Colonic mucosa (tissue), 4 donors: Measurements from ENCODE around the gene TMEM272. TPM values are rescaled to one million over a fixed set of nuclear protein-coding genes. Genes with fewer than 3 reads are reported as not detected.

Experiments used
- DNase-seq: peaks from one replicate; pipeline ENCODE4 v3.0.0-alpha.2; 2020
- H3K27ac ChIP-seq: fragments of 200-600 bp; one replicate; pipeline ENCODE4 v1.8.0; 2021
- H3K27me3 ChIP-seq: fragments of 200-600 bp; one replicate; pipeline ENCODE4 v1.8.0; 2021
- H3K36me3 ChIP-seq: fragments of 200-600 bp; one replicate; pipeline ENCODE4 v1.8.0; 2021
- H3K4me1 ChIP-seq: fragments of 200-600 bp; one replicate; pipeline ENCODE4 v1.8.0; 2021; ENCODE audit warnings: mild to moderate bottlenecking
- H3K4me3 ChIP-seq: fragments of 200-600 bp; one replicate; pipeline ENCODE4 v1.8.0; 2021
- H3K9ac ChIP-seq, 2 donors: one replicate each; pipeline ENCODE4 v1.7.0; 2013; ENCODE audit warnings: control low read depth in 2 of 2, low read depth in 2 of 2, low read length in 2 of 2
- H3K9me3 ChIP-seq: fragments of 200-600 bp; one replicate; pipeline ENCODE4 v1.8.0; 2021
- intact Hi-C: fragments of 100-400 bp; cut with DNase I; formaldehyde crosslinking; loops from one replicate; pipeline ENCODE4 v1.14.1; 2022
- total RNA-seq, 2 donors: library from RNA; stranded (reverse); fragmentation: NEBNext Ultra II Directional in 1 of 2; extraction: Animal tissue kit (Norgen Biotek cat#: 25700) in 1 of 2; gene quantifications; one replicate each; pipeline ENCODE4 v1.2.1, GENCODE V29; 2021
- TF ChIP-seq, protein P1 (sequence below): fragments of 200-600 bp; IDR thresholded peaks from one replicate; pipeline ENCODE4 v1.8.0; 2022; ENCODE audit warnings: antibody characterized with exemption, mild to moderate bottlenecking
- donor health status: healthy.
- donor health status: DM: no; HTN: no; CAD: no.
- donor health status: DM: no; HTN: no; CAD: no.

TMEM272 gene
- total RNA-seq, 2 donors from 2014 or later, result 0.12 TPM; not detected in 1

GRCh38 chr13:51794964-51795363 lies 50.0 kb downstream of the TMEM272 start:
- no peak for DNase-seq
- intact Hi-C loops, result loop anchor here (5.0 to 10.0 kb wide), 2 partner anchors 358 to 670 kb away; no protein-coding TSS in a partner anchor
- Histone ChIP-seq H3K4me1 (no peaks in the 10 kb centered on the region), H3K4me3 (no peak overlapping the region), H3K27ac (no peak overlapping the region), H3K9me3 (no peaks in the 10 kb centered on the region), H3K9ac (no peak overlapping the region), H3K27me3 (no peaks in the 10 kb centered on the region), H3K36me3 (no peaks in the 10 kb centered on the region)
- TF ChIP-seq, protein P1, sequence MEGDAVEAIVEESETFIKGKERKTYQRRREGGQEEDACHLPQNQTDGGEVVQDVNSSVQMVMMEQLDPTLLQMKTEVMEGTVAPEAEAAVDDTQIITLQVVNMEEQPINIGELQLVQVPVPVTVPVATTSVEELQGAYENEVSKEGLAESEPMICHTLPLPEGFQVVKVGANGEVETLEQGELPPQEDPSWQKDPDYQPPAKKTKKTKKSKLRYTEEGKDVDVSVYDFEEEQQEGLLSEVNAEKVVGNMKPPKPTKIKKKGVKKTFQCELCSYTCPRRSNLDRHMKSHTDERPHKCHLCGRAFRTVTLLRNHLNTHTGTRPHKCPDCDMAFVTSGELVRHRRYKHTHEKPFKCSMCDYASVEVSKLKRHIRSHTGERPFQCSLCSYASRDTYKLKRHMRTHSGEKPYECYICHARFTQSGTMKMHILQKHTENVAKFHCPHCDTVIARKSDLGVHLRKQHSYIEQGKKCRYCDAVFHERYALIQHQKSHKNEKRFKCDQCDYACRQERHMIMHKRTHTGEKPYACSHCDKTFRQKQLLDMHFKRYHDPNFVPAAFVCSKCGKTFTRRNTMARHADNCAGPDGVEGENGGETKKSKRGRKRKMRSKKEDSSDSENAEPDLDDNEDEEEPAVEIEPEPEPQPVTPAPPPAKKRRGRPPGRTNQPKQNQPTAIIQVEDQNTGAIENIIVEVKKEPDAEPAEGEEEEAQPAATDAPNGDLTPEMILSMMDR, result no peak

DNA sequence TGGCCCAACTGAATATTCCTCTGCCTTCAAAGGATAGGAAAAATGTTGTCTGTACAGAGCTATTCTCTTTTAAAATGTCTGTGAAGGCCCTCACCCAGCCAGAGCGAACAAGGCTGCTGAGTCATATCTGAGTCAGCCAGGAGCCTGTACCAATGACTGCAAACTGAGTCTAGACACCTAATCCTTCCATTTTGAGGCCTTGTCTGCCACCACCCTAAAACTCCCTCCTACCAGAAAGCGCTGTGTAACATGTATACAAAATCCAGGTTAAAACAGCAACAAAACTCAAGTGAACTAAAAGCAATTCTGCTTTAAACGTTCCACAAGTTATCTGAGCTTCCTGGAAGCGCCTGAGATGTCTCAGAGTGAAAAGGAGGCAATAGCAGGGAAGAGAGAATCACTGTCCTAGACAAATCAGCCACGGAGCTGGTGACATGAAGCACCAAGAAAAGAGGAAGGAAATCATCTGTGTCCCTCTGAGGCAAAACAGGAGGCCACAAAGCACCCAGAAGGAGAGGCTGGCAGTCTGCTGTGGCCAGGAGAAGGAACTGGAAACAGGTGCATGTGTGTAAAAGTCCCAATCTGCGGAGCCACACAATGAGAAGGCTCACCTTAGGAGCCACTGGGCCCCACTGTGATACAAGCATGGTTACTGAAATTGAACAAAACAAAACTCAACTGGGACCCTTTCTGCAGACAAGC lies 51.3 kb downstream of the TMEM272 start:
- Histone ChIP-seq H3K4me1 (no peaks in the 10 kb centered on the region), H3K4me3 (no peak overlapping the region), H3K36me3 (no peaks in the 10 kb centered on the region), H3K9me3 (no peaks in the 10 kb centered on the region), H3K27me3 (no peaks in the 10 kb centered on the region), H3K9ac (no peak overlapping the region), H3K27ac (no peak overlapping the region)
- intact Hi-C loops, result loop anchor here (10.0 kb wide), 1 partner anchor 669 kb away; no protein-coding TSS in a partner anchor
- TF ChIP-seq, protein P1, result no peak
- no peak for DNase-seq

DNA sequence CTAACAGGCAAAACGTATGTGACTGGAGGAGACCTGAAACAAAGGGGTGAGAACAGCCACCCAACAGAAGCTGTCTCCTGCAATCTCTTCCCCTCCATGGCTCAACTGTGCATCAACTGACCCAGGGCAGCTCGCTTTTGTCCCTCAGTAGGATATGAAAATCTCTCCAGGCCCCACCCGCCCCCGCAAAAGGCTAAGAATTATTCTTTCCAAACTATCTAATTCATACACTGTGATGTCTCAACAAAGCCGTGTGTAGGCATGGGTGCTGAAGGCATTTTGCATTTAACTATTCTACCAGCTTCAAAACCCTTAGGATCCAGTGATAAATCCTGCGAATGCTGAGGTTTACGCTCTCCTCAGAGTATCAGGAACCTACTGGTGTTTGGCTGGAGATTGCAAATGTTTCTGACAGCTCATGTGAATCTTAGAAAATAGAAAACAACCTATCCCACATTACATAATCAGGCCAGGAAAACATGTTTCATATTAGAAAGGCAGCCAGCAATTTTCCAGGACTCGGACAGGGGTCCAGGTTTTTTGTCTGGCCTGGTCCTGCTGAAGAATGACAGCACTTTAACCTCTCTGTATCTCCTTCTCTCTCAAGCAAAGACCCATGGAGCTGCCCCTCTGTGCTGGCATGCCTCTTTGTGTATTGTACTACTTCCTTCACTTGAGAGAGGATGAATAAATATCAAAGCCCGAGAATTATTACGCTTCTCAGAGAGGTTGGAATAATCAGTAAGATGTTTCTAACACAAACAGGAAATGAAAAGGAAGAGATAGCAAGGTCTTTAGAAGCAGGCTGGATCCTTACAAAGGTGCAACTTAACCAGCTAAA lies 58.3 kb downstream of the TMEM272 start:
- Histone ChIP-seq H3K27me3 (no peaks in the 10 kb centered on the region), H3K9me3 (no peaks in the 10 kb centered on the region), H3K27ac (no peak overlapping the region), H3K36me3 (no peaks in the 10 kb centered on the region), H3K4me1 (no peaks in the 10 kb centered on the region), H3K4me3 (no peak overlapping the region), H3K9ac (no peak overlapping the region)
- intact Hi-C loops, result no loop called here
- DNase-seq, result no peak
- TF ChIP-seq, protein P1, result no peak

- intact Hi-C loops, result no loop called here
- TF ChIP-seq, protein P1, result no peak
- no peak overlapping the region for H3K27ac ChIP-seq
- no peaks in the 10 kb centered on the region for H3K36me3 ChIP-seq
- H3K9ac ChIP-seq, result no peak overlapping the region
- DNase-seq, result peak; percentile 26
- H3K4me3 ChIP-seq, result no peak overlapping the region
- H3K27me3 ChIP-seq, result no peaks in the 10 kb centered on the region
- H3K4me1 ChIP-seq, result no peaks in the 10 kb centered on the region
- H3K9me3 ChIP-seq, result no peaks in the 10 kb centered on the region
Observed at GRCh38 chr13:51785712-51786424, 59.1 kb downstream of the TMEM272 start.

- intact Hi-C loops, result no loop called here
Observed at GRCh38 chr13:51784097-51784496, 60.9 kb downstream of the TMEM272 start.

More at GRCh38 chr13:51784097-51784496, 60.9 kb downstream of the TMEM272 start:
- TF ChIP-seq, protein P1, result no peak
- DNase-seq, result no peak
- Histone ChIP-seq H3K36me3 (no peaks in the 10 kb centered on the region), H3K27ac (no peak overlapping the region), H3K9ac (no peak overlapping the region), H3K27me3 (no peaks in the 10 kb centered on the region), H3K4me3 (no peak overlapping the region), H3K9me3 (no peaks in the 10 kb centered on the region), H3K4me1 (no peaks in the 10 kb centered on the region)
